NCI-H187 (cell line): ENCODE data around the gene MVK.

Experiments used
- DNase-seq, 2 experiments: peaks; one replicate each; lab custom pipeline; 2025; lab: John Stamatoyannopoulos, UW

Gene MVK

DNA sequence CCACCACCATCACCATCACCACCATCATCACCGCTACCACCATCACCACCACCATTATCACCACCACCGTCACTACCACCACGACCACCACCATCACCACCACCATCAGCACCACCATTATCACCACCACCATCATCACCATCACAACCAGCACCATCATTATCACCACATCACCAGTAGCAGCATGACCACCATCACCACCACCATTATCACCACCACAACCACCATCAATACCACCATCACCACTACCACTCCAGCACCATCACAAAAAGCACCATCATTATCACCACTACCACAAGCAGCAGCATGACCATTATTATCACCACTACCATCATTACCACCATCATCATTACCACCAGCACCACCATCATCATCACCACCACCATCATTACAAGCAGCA, 62.1 kb downstream of the MVK start:
- DNase-seq: no peak

DNA sequence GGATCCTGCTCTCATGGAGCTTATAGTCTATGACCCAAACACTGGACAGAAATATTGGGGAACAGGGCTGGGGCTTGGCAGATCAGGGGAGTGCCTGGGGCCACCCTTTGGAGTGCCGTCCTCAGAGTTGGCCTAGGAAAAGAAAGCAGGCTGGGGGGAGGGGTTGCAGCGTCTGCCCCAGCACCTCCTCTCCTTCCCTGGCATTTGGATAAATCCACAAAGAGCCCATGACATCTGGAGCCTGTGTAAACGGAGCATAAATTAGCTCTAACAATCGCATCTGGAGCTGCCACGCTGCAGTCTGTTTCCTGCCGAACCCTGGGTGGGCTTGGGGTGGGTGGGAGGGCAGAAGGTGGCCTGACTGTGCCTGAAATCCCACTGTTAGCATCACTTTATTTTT, 63.8 kb downstream of the MVK start:
- DNase-seq: no peak

DNA sequence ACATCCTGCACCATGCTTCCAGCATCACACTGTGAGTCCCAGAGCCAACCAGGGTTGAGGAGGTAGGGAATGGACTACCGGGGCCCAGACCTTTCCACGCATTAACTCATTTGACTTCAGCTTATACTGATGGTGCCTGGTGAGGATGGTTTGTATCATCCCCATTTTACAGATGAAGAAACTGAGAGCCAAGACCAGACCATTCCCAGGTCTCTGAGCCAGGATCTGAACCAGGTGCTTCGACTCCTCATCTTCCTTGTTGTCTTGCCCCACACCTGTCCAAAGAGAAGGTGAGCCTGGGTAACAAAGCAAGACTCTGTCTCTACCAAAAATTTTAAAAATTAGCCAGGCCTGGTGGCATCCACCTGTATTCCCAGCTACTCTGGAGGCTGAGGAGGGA, 64.4 kb downstream of the MVK start:
- DNase-seq: no peak

DNA sequence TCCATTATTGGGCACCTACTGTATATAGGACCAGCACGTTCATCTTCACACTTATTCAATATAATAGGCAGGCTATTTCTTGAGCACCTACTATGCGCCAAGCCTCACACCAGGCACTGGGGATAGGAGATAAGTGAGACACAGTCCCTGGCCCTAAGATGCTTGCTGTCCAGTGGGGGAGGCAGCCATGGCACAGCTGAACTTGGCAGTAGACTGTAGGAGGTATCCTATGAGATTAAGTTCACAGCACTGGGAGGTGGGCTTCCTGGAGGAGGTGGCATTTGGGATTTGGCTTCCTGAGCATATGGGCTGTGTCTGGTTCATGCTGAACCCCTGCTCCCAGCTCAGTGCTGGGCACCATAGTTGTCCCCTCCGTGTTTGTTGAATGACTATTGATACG, 65.1 kb downstream of the MVK start:
- DNase-seq: no peak

DNA sequence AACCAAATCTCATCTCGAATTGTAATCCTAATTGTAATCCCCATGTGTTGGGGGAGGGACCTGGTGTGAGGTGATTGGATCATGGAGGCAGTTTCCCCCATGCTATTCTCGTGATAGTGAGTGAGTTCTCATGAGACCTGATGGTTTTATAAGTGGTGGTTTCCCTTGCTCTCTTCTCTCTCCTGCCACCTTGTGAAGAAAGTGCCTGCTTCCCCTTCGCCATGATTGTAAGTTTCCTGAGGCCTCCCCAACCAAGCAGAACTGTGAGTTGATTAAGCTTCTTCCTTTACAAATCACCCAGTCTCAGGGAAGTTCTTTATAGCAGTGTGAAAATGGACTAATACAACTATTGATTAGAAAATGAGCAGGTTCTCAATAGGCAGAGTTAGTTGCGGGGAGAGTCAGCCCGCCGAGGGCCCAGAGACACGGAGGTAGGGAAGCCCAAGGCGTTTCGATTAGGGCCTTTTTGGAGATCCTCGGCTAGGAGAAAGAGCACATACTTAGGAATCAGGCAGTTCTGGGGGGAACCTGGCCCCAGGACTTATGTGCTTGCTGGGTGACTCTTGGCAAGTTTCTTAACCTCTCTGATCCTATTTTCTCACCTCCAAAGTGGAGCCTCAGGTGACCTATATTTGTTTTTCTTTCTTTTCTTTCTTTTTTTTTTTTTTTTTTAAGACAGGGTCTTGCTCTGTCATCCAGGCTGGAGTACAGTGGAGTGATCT, 65.7 kb downstream of the MVK start:
- no peak for DNase-seq

DNA sequence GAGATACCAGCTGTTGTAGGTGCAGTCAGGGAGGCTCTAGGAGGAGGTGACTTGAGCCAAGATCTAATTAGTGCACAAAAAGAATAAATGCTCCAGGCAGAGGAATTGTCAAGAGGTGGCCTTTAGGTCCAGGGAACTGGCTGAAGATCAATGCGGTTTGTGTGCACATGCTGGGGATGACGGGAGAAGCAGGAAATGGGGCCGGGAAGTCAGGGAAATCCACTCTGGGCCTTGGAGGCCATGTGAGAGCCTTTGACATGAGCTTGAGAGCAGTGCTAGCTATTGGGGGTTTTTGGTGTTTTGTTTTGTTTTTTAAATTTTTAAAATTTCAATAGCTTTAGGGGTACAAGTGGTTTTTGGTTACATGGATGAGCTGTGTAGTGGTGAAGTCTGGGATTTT, 67.4 kb downstream of the MVK start:
- no peak for DNase-seq

DNA sequence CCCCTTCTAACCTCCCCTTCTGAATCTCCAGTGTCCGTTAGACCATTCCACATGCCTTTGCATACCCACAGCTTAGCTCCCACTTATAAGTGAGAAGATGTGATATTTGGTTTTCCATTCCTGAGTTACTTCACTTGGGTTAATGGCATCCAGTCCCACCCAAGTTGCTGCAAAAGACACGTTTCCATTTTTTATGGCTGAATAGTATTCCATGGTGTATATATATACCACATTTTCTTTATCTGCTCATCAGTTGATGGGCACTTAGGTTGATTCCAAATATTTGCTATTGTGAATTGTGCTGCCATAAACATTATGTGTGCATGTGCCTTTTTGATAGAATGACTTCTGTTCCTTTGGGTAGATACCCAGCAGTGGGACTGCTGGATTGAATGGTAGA, 67.8 kb downstream of the MVK start:
- no peak for DNase-seq

DNA sequence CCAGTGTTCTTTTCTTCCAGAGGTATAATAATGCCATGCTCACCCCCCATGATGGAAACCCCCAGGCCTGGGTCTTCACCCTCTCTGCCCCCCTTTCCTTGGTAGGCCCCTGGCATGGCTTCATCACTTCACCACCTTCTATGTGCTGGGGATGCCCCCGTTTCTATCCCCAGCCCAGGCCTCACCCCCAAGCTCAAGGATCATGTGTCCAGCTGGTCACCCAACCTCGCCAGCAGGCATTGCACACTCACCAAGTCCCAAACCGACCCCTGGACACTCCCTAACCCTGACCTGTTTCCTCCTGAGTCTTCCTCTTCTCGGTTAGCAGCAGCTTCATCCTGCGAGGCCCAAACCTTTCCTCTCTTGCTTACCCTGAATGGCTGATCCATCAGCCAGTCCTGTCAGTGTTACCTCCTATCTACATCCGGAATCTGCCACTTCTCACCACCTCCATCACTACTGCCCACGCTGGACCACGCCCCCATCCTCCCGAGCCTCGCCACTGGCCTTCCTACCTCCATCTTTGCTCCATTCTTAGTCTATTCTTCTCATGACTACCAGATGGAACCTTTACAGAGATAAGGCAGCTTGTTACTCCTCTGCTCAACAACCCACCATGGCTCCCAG, 69.0 kb downstream of the MVK start:
- DNase-seq: no peak

DNA sequence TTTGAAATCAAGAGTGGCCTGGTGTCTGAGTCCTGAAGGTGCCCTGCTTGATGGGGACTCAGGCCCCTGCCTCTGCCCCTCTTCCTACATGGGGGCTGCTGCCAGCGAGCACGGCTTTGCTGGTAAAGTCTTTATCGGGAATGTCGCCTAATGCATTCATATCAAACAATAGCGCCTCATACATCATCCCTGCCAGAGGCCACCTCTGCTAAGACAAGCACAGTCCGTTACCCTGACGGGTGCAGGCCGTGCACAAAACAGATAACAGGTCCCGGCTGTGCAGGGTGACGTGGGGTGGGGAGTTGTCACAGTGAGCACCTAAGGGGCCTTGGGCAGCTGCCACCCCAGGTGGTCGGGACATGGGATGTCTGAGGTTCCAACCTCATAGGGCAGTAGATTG, 71.6 kb downstream of the MVK start:
- no peak for DNase-seq

DNA sequence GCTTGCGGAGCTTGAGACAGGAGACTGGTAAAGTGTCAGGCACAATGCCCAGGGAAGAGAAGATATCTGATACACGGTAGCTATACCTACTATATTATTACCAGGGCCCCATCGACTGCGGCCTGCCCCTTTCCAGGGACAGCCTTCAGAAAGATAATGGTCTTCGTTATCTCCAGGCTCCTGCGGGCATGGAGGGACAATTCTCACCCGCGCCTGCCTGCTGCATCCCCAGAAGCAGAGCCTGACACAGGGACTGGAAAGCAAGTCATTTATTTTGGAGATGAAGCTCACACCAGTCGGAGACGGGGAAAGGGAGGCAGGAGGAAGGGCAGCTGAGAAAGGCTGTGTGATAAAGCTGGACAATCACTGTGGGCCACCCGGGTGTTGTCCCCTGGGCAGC, 72.1 kb downstream of the MVK start:
- no peak for DNase-seq
